ENCODE measurements around the gene IL33.

DNA sequence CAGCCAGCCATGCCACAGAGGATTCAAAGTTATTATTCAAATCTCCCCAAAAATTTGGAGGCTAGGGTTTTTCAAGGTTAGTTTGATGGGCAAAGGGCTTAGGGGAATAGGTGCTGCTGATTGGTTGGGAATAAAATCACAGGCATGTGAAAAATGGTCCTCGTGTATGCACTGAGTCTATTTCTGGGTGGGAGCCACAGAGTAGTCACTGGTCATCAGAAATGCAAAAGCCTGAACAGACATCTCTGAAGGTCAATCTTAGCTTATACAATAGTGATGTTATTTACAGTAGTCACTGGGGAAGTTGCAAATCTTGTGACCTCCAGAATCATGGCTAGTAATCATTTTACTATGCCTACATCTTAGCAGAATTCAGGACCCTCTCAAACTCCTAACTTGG lies 1.3 kb downstream of the IL33 start:
- TF ChIP-seq, protein P1, sequence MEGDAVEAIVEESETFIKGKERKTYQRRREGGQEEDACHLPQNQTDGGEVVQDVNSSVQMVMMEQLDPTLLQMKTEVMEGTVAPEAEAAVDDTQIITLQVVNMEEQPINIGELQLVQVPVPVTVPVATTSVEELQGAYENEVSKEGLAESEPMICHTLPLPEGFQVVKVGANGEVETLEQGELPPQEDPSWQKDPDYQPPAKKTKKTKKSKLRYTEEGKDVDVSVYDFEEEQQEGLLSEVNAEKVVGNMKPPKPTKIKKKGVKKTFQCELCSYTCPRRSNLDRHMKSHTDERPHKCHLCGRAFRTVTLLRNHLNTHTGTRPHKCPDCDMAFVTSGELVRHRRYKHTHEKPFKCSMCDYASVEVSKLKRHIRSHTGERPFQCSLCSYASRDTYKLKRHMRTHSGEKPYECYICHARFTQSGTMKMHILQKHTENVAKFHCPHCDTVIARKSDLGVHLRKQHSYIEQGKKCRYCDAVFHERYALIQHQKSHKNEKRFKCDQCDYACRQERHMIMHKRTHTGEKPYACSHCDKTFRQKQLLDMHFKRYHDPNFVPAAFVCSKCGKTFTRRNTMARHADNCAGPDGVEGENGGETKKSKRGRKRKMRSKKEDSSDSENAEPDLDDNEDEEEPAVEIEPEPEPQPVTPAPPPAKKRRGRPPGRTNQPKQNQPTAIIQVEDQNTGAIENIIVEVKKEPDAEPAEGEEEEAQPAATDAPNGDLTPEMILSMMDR (IDR thresholded peaks at IDR 0.05; ENCODE audit: poor library complexity), result no peak
- TF ChIP-seq EZH2 (IDR thresholded peaks at IDR 0.05; ENCODE audit: borderline replicate concordance) (no peak), EZH2phosphoT487 (IDR thresholded peaks at IDR 0.05; ENCODE audit: low read depth, severe bottlenecking, unreplicated experiment) (no peak)
